NT2/D1 (cell line): ENCODE results near the gene TRRAP.

Experiments
- SUZ12 ChIP-seq: IDR thresholded peaks from 2 replicates; pipeline ENCODE4 v1.6.1; 2011; ENCODE audit not compliant: insufficient read length, insufficient read depth; ENCODE audit errors: extremely low read depth
- ZNF274 ChIP-seq: IDR thresholded peaks from 2 replicates; pipeline ENCODE4 v1.6.1; 2011; ENCODE audit warnings: mild to moderate bottlenecking, low read depth, low read length

DNA sequence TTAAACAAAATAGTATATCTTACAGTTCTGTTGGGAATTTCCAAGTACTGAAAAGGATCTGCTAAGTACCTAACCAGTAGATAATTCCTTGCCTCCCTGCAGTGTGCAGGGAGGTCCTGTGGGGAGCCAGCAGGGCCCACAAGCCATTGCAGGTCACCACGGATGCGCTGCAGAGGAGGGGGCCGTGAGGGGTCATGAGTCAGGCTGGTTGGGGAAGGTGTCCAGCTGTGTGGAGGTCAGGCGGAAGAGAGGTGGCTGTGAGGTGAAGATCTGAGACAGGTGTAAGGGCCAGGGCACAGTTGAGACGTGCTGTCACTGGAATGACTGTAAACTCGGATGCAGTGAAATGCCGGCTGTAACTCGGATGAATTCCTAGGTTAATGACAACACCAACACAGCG lies 80.6 kb downstream of the TRRAP start:
- no peak for TF ChIP-seq ZNF274
- no peak for TF ChIP-seq SUZ12
